ENCODE results near the gene SPDYA. TPM values are rescaled to one million over a fixed set of nuclear protein-coding genes. Genes with fewer than 3 reads are reported as not detected.
"Not testable (repeated sequence)": the region's sequence is repeated elsewhere in the genome, so short reads cannot be mapped to it uniquely, and the experiment has no call there.

The SPDYA gene
- total RNA-seq, result 2.0 TPM
- long read RNA-seq, partial matches to known transcripts, result 0 of 9 reads
- long read RNA-seq, other reads (novel, unspliced or antisense), result 9 of 9 reads

DNA sequence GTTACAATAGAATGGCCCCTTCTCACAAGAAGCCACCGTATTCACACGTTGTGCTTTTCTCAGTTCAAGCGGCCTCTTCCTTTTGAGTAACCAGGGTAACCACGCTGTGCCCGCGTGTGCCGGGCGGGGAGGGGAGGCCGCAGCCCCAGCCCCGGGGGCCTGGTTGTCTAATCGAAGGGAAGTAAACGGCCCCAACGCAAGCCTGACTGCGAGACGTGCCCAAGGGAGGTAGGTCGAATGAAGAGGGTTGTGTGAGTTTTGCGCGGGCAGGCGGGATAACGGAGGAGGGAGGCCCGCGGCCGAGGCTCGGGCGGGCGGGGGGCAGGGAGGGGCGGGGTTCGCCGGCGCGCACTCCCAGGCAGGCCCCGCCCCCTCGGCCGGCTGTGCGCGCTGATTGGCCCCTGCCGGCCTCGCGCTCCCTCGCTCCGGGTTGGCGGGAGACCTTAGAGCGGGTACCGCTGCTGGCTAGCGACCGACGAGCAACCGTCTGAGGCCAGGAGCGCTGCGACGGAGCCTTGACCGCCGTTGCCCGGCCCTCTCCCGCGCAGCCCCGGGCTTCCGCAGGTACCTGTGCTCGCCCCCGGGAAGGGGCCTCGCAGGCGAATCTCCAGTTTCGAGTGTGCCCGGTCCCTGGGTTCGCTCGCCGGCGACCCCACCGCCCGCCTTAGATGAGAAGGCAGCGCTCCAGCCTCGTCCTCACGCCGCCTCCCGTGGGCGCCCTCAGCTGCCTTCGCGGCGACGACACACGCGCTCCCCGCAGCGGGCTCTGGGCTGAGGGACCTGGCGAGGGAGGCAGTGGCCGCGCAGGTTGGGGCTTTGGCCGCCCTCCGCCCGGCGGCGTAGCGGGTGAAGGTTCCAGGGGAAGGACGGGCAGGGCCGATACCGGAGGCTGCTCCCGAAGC is at the start of gene SPDYA:
TSS of gene SPDYA (plus strand) at position 451 of the 902 bp plus-strand sequence. CDS start 5,181 bp downstream, outside the sequence.
- no peak for DNase-seq (ENCODE audit: low spot score)

DNA sequence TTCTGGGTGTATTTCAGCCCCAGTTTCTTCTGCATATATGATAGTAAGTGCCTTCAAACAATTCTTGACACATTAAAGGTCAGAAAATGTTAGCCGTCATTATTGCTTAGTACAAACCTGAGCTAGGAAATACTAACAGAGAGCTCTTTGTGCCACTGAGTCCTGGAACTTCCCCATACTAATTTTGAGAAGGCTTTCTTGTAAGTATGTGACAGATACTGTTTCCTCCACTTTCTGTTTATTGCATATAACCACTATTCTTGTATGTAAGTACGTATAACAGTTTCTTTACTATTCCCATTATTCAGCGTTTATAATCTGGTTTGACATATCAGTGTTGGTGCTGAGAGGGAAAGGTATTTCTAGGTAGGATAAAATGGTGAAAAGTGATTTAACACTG is 49.2 kb upstream of the SPDYA start:
- DNase-seq (ENCODE audit: low spot score), result no peak

DNA sequence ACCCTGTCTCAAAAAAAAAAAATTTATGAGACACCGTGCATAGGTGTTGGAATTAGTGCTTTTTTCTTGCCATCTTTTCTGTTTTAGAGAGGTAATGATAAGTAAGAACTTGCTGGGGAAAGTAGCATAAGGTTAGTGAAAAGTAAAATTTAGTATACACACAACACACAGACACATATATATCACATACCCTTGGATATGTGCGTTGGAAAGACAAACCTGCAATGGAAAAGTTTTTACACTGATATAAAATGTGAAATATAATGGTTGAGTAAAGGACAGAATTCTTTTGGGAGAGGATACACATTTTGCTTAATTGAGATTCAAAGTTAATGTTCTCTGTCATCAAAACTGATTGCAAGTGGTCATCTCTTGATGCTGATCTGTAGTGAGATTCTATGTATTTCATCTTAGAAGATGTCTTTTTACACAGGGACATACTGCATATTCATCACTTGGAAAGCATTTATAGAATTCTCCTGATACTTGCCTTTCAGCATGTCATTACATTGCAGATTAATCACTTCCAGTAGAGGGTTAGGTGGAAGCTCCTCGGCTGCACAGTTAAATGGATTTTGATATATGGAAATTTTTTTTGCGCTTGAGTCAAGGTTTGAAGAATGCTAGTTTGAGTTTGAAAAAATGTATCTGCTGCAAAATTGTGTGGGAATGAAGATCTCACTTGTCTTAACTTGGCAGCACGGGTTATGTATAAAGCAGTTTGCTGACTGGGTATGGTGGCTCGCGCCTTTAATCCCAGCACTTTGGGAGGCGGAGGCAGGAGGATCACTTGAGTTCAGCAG is 45.5 kb upstream of the SPDYA start:
- no peak for DNase-seq (ENCODE audit: low spot score)

DNA sequence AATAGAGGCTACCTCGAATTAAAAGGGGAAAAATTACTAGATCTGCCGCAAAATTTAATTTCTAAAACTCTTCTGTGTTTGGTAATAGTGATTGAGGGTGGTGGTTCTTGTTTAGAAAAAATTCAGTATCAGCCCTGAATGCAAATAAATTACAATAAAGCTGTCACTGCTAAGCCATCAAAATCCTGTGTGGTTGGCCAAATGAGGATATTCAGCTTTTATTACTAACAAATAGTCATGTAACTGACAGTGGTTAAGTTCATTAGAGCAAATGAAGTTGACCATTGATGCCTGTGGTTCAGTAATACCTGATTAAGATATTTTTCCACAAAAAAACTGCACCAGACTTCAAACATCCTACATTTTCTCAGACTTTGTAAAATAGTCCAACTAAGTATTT is 44.6 kb upstream of the SPDYA start:
- DNase-seq (ENCODE audit: low spot score), result no peak

DNA sequence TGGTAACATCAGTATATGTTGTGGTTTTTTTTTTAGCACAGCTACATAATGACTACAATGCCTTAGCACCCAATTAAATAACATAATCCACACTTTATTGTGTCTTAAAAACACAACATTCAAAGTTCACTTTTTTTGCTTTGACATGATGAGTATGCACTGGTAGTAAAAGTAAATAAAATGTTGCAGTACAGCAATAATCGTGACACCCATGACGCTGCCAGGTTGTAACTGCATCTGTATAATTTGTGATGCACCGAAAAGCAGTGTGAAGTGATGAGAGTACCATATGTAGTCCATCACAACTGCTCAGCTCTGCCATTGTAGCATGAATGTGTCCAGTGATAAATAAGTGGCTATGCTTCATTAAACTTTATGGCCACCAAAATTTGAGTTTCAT is 43.3 kb upstream of the SPDYA start:
- no peak for DNase-seq (ENCODE audit: low spot score)

DNA sequence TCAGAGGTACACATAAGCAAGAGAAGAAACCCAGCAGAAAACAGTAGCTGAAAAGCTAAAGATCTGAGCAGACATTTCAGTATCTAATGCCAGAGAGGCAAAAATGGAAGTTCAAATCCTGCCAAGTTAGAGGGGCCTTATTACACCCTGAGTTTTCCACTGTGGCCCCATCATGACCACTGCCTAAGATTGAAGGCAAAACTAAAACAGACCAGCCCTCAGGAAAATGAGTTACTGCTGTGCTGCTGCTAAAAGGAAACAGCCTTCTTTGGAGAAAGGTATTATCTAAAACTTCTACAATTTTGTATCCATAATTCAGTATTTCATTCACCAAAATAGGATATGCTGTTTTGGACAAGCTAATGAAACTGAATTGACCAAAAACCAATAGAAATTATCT is 42.2 kb upstream of the SPDYA start:
- DNase-seq (ENCODE audit: low spot score), result no peak

DNA sequence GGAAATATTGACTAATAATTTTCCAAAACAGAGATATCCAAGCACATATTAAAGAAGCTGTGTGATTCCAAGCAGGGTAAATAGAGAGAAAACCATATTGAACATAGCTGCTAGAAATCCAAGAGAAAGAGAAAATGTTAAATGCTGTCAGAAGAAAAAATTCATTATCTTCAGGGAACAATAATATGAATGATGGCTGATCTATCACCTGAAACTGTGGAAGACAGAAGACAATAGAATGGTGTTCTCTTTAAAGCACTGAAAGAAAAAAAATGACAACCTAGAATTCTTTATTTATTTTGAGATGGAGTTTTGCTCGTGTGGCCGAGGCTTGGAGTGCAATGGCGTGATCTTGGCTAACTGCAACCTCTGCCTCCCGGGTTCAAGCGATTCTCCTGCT is 41.7 kb upstream of the SPDYA start:
- DNase-seq (ENCODE audit: low spot score), result no peak

DNA sequence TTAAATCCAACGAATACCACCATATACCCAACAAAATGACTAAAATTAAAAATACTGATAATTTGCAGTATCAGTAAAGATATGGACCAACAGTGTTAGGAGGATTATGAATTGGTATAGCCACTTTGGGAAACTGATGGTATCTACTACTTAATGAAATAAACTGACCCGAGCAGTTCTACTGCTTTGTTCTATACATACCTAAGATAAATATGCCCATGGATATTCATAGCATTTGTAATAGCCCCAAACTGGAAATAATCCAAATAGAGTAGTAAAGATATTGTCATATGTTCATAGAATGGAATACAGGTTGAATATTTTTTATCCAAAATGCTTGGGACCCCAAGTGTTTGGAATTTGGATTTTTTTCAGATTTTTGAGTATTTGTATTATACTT is 38.3 kb upstream of the SPDYA start:
- no peak for DNase-seq (ENCODE audit: low spot score)

DNA sequence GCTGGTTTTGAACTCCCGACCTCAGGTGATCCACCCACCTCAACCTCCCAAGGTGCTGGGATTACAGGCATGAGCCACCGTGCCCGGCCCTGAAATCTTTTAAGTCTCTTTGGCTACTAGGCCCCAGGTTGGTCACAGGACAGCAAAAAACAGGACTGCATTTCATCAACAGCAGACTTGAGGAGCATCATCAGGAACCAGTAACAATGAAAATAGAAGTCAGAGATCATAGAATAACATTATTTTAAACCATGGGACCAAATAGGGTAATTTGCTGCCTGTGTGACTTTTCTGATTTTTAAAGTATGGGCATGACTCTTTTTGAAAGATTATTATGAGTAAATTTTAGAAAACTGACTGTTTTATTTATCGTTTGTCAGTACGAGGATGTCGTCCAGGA is 34.2 kb upstream of the SPDYA start:
- DNase-seq (ENCODE audit: low spot score), result no peak

DNA sequence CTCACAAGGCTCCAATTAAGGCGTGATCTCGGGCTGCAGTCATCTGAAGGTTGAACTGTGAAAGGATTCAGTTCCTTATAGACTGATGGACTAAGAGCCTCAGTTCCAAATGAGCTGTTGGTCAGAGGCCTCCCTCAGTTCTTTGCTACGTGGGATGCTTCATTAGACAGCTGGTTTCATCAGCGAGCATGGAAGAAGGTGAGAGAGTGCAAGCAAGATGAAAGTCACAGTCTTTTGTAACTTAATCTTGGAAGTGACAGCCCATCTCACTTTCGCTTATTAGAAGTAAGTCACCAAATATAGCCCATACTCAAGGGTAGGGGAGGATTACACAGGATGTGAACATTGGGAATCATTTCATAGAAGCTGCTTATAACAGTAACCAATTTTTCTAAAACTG is 32.2 kb upstream of the SPDYA start:
- DNase-seq (ENCODE audit: low spot score), result no peak

DNA sequence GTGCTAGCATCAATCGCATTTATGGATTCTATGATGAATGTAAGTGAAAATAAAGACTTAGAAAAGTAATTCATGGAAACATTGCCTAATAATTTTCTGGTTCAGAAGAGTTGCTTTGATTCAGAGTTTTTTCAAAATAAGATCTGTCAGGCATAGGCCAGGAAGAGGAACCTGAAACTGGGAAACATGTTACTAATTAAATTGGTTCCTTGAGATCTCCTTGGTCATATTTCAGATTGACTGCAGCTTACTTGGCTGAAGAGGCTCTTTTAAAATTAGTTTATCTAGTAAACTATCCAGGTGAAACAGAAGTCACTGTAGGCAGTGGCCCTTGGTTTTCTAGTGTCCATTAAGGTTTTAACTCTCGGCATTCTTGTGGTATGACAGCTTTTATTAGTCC is 31.6 kb upstream of the SPDYA start:
- no peak for DNase-seq (ENCODE audit: low spot score)

DNA sequence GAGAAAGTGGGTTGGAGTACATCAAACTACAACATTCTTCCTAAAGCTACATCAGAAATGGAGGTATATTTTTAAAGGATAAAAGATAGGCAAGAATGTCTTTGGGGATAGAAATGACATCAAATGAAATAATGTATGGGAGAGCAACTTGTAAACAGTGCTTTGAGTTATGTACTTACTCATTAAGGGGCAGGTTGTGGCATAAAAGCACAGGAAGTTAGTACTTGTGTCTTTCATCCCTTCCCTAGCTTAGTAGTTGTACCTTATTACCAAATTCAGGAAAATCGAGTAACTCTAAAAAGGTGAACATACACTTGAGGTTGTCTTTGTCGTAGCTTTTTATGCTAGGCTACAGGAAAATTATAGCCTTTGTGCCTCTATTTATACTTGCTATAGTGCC is 30.1 kb upstream of the SPDYA start:
- DNase-seq (ENCODE audit: low spot score), result no peak

DNA sequence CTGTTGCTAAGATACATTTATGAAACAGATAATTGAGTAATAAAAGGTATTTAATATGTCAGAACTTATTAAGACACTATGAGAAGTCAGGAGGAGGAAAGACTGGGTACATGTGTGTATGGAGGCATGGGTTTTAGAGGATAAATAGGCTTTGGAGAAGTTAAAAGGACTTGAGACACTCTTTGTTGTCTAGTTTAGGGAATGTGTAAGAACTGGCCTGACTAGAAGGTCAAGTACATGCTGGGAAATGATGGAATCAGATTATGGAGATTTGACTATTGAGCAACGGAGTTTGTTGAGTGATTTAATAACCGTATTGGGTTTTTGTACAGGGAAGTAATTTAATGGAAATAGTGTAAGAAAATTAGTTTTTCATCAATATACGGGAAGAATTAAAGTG is 28.2 kb upstream of the SPDYA start:
- DNase-seq (ENCODE audit: low spot score), result no peak

DNA sequence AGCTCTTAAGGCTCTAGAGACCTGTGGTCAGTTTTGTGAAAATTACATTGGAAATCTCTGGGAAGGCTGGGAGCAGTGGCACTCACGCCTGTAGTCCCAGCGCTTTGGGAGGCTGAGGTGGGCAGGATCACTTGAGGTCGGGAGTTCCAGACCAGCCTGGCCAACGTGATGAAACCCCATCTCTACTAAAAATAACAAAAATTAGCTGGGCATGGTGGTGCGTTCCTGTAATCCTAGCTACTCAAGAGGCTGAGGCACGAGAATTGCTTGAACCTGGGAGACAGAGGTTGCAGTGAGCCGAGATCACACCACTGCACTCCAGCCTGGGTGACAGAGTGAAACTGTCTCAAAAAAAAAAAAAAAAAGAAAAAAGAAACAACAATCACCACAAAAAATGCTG is 26.1 kb upstream of the SPDYA start:
- DNase-seq (ENCODE audit: low spot score), result not testable (repeated sequence)

DNA sequence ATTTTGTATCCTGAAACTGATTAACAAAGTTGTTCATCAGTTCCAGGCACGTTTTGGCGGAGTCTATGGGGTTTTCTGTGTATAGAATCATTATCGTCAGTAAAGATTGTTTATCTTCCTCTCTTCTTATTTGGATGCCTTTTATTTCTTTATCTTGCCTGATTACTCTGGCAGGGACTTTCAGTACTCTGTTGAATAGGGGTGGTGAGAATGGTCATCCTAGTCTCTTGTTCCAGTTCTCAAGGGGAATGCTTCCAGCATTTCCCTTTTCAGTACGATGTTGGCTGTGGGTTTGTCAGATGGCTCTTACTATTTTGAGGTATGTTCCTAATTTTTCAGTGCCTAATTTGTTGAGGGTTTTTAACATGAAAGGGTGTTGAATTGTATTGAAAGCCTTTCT is 14.0 kb upstream of the SPDYA start:
- no peak for DNase-seq (ENCODE audit: low spot score)

DNA sequence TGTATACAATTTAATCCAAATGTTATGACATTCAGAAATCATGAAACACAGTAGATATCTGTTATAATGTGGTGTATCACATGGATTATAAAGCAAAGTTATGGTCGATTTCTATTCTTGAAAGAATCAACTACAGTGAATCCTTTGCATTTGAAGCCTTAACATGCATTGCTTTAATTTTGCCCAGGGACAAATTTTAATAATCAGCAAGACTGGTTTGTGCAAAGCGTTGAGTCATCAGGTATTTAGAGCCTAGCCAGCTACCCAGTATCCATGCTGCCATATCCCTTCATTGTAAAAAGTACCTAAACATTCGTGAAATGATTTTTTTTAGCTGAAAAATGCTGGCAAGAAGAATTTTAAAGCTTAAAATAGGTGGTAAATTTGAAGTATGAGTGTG is 8.9 kb upstream of the SPDYA start:
- DNase-seq (ENCODE audit: low spot score), result no peak

DNA sequence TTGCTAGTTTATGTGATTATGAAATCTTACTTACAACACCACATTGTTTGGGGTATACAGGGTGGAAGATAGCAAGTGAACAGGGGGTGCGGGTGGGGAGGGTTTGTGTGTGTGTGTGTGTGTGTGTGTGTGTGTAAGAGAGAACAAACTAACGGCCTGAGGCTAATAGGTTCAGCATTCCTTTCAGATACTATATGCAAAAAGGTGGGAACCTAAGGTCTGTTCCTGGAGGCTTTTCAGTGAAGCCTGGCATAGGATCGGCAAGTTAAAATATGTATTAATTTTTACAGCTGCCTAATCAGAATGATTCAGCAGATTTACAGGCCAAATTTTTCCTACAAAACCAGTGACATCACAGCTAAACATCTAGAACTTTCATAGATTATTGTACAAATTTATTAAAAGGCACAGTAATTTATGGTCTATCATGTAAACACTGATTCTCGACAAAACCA is 7.6 kb upstream of the SPDYA start:
- DNase-seq (ENCODE audit: low spot score), result no peak

DNA sequence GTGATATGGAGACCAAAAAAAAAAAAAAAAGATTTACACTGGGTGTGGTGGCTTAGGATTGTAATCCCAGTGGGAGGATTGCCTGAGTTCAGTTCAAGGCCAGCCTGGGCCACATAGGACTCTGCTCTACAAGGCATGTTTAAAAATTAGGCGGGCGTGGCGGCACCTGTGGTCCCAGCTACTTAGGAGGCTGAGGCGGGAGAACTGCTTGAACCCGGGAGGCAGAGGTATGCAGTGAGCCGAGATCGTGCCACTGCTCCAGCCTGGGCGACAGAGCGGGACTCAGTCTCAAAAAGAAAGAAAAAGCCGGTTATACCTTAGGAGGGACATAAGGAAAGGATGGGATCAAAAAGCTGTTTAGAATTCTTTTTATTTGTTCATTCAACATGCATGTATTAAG is 707 bp upstream of the SPDYA start:
- no peak for DNase-seq (ENCODE audit: low spot score)

DNA sequence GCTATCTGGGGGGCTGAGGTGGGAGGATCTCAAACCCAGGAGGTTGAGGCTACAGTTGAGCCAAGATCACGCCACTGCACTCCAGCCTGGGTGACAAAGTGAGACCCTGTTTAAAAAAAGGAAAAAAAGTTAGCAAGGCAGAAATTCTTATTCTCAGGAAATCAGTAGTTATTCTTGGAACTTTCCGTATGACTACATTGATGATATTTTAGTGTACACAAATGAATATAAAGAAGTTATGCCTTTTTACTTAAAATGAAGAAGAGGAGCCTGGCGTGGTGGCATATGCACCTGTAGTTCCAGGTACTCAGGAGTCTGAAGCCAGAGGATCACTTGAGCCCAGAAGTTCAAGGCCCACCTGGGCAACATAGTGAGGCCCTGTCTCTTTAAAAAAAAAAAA is 7.4 kb downstream of the SPDYA start:
- DNase-seq (ENCODE audit: low spot score), result no peak

DNA sequence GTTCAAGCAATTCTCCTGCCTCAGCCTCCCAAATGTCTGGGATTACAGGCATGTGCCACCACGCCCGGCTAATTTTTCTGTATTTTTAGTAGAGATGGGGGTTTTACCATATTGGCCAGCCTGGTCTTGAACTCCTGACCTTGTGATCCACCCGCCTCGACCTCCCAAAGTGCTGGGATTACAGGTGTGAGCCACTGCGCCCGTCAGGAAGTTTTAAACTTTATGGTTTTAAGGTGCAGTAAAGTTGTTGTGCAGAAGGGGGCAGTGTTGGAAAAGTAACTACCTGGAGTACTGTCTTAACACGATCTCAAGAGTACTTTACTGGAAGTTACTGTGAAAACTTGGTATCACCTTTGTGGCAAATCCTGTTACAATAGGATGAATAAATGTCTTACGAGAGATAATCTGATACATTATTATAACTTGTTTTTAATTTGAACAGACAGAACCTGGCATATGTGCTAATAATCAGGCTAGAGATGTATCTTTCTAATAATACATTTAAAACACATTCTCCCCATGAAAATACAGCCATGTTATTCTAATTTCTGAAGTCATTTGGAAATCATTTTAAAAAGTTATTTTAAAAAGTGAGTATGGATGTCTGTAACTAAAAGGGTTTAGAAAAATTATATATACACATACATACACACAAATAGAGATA is 10.8 kb downstream of the SPDYA start:
- no peak for DNase-seq (ENCODE audit: low spot score)

DNA sequence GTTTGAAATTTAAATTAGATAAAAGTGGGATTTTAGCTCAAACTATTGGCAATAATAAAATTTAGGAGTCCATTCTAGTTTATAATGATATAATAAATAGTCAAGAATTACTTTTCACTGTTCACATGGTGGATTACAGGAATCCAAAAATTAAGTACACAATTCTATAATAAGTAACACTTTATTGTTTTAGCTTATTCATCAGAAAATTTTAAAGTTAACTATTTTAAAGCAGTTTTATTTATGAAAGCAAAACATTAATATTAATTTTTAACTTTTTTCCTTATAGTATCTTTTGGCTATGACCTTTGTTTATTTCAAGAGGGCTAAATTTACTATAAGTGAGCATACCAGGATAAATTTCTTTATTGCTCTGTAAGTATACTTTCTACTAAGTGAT is 11.4 kb downstream of the SPDYA start:
- DNase-seq (ENCODE audit: low spot score), result no peak

DNA sequence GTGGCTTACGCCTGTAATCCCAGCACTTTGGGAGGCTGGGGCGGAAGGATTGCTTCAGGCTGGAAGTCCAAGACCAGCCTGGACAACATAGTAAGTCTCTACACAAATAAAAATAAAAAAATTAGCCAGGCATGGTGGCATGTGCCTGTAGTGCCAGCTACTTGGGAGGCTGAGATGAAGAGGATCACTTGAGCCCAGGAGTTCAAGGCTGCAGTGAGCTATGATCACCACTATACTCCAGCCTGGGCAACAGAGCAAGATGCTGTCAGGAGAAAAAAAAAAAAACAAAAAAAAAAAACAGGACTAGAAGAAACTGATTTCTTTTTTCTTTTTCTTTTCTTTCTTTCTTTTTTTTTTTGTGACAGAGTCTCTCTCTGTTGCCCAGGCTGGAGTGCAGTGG is 13.6 kb downstream of the SPDYA start:
- DNase-seq (ENCODE audit: low spot score), result no peak

All from mesenteric fat pad (tissue), 1 donor.